H1 (cell line): Measurements from ENCODE around the gene NEDD8. TPM values are rescaled to one million over a fixed set of nuclear protein-coding genes. Genes with fewer than 3 reads are reported as not detected.

Source experiments
- MAX ChIP-seq: IDR thresholded peaks from 2 replicates; pipeline ENCODE4 v1.6.1; 2012; ENCODE audit warnings: inconsistent platforms
- POLR2A ChIP-seq, 2 experiments: IDR thresholded peaks; 1 replicate in 1 of 2; 2 replicates in 1 of 2; pipeline ENCODE4 v1.6.1; 2011; ENCODE audit warnings: low read depth in 2 of 2, low read length in 2 of 2, mild to moderate bottlenecking in 2 of 2; ENCODE audit errors: control extremely low read depth in 1 of 2
- polyA plus RNA-seq, 7 experiments: library from polyadenylated mRNA; depleted of rRNA in 3 of 7; stranded (reverse) in 5 of 7; unstranded in 2 of 7; fragments of >200 nt in 5 of 7; fragments of 200-250 nt in 2 of 7; gene quantifications; 1 replicate in 5 of 7; 2 replicates in 1 of 7; 4 replicates in 1 of 7; pipeline versions ENCODE4 v1.2.1 to v1.2.3, GENCODE V29; 2011 to 2013; ENCODE audit warnings: missing spikeins in 2 of 7, mixed read lengths in 2 of 7
- total RNA-seq: library from RNA; stranded (reverse); fragmentation: NEBNext Ultra II Directional; extraction: Animal tissue kit (Norgen Biotek cat#: 25700); gene quantifications from 2 replicates; pipeline ENCODE4 v1.2.1, GENCODE V29; 2021

NEDD8 gene
- total and polyA plus RNA-seq, 2 of the 8 experiments (the other 6 are each of a cell fraction or from before 2014, with no cell fraction given): 253 to 317 TPM

DNA sequence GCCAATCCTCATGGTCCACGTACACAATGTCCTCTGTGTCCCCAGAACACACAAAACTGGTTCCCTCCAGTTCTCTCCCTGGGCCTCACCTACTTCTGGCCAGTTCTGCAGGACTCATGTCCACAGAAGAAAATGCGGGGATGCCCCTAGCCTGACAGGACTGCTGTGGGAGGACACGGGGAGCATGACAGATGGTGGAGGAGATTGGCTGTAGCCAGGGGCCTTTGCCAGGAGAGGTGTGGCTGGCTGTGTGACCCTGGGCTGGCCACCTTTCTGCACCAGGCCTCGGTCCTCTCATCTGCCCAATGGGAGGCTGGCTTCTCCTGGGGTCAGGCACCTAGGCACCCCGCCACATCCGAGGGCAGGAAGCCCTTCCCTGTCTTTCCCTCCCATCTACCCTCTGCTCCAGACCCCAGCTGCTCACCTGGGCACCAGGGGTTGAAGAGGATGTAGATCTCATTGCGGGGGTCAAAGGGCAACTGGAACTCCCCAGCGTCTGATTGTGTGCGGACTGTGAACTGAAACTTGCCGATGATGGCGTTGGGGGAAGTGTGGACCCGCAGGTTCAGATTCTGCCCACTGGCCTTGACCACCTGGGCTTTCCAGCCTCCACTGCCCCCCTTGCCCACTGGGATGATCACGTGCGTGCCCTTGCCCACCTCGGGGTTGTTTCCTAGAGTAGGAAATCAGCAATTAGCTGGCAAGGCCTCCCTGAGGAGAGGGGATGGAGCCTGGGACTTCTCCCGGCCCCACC lies 28.0 kb upstream of the NEDD8 start (continued):
- TF ChIP-seq MAX (no peak), POLR2A (IDR thresholded peaks at IDR 0.05; ENCODE audit: control extremely low read depth in 1 of 2, low read depth in 2 of 2, low read length in 2 of 2) (no peak)
- TF ChIP-seq, all 59 proteins: peak for 0
